GDM1 (cell line): ENCODE results near the gene PIP4K2A.
"Not testable (repeated sequence)": the region's sequence is repeated elsewhere in the genome, so short reads cannot be mapped to it uniquely, and the experiment has no call there.

Experiments used
- DNase-seq: peaks from one replicate; lab custom pipeline; 2025; lab: John Stamatoyannopoulos, UW

The PIP4K2A gene

GRCh38 chr10:22554461-22555182 lies 159.8 kb downstream of the PIP4K2A start:
- no peak for DNase-seq

- DNase-seq, result no peak
Observed at GRCh38 chr10:22553452-22553995, 160.9 kb downstream of the PIP4K2A start.

GRCh38 chr10:22552888-22553378 lies 161.4 kb downstream of the PIP4K2A start:
- no peak for DNase-seq

- no peak for DNase-seq
Observed at GRCh38 chr10:22551681-22552365, 162.6 kb downstream of the PIP4K2A start.

GRCh38 chr10:22550732-22551131 lies 163.6 kb downstream of the PIP4K2A start:
- DNase-seq, result no peak

GRCh38 chr10:22548344-22548743 lies 166.0 kb downstream of the PIP4K2A start:
- no peak for DNase-seq

- DNase-seq, result no peak
Observed at GRCh38 chr10:22545643-22546042, 168.7 kb downstream of the PIP4K2A start.

- no peak for DNase-seq
Observed at GRCh38 chr10:22544325-22545068, 169.9 kb downstream of the PIP4K2A start.

- no peak for DNase-seq
Observed at GRCh38 chr10:22542773-22543172, 171.6 kb downstream of the PIP4K2A start.

- no peak for DNase-seq
Observed at GRCh38 chr10:22541900-22542299, 172.5 kb downstream of the PIP4K2A start.

GRCh38 chr10:22539579-22540298 lies 174.6 kb downstream of the PIP4K2A start:
- no peak for DNase-seq

GRCh38 chr10:22537810-22538209 lies 176.6 kb downstream of the PIP4K2A start:
- no peak for DNase-seq

GRCh38 chr10:22536620-22537019 lies 177.8 kb downstream of the PIP4K2A start:
- DNase-seq, result no peak

- DNase-seq, result no peak
Observed at GRCh38 chr10:22534849-22535604, 179.4 kb downstream of the PIP4K2A start.

GRCh38 chr10:22531441-22531840 lies 182.9 kb downstream of the PIP4K2A start:
- DNase-seq, result no peak

- no peak for DNase-seq
Observed at GRCh38 chr10:22531008-22531407, 183.4 kb downstream of the PIP4K2A start.

- DNase-seq, result no peak
Observed at GRCh38 chr10:22527520-22527919, 186.9 kb downstream of the PIP4K2A start.

- not testable (repeated sequence) for DNase-seq
Observed at GRCh38 chr10:22524333-22524732, 190.0 kb downstream of the PIP4K2A start.

GRCh38 chr10:22520645-22521044 lies 193.7 kb downstream of the PIP4K2A start:
- DNase-seq, result not testable (repeated sequence)

GRCh38 chr10:22518167-22518724 lies 196.1 kb downstream of the PIP4K2A start:
- DNase-seq, result no peak

- no peak for DNase-seq
Observed at GRCh38 chr10:22515009-22515408, 199.4 kb downstream of the PIP4K2A start.
